C4-2B (cell line): ENCODE data around the gene ATG7.

ENCODE experiments used
- CTCF ChIP-seq: fragments of 450-650 bp; conservative IDR thresholded peaks from 2 replicates; pipeline ENCODE4 v1.5.1; 2017; ENCODE audit warnings: mild to moderate bottlenecking
- ZFX ChIP-seq: fragments of 450-650 bp; IDR thresholded peaks from 2 replicates; pipeline ENCODE4 v1.6.1; 2017

DNA sequence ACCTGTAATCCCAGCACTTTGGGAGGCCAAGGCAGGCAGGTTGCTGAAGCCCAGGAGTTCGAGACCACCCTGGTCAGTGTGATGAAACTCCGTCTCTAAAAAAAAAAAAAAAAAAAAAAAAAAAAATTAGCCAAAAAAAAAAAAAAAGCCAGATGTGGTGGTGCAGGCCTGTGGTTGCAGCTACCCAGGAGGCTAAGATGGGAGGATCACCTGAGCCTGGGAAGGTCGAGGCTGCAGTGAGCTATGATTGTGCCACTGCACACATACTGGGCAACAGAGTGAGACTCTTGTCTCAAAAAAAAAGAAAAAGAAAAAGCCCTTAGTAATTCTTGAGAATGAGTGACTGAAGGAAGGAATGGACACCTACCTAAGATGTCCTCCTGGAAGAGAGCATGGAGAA is 266.4 kb downstream of the ATG7 start:
- TF ChIP-seq CTCF (no peak), ZFX (no peak)
